HG03139 (cell line): ENCODE measurements around the gene ARVCF.

Experiments
- ATAC-seq: cut with Tn5 transposase; IDR thresholded peaks from one replicate; pipeline ENCODE4 v1.9.1; 2021; ENCODE audit not compliant: unreplicated experiment

Gene ARVCF

GRCh38 chr22:20002128-20002527 lies 14.5 kb downstream of the ARVCF start:
- no peak for ATAC-seq

- ATAC-seq, result no peak
Measured at GRCh38 chr22:20001082-20001638, 15.5 kb downstream of the ARVCF start.

- no peak for ATAC-seq
Measured at GRCh38 chr22:20000246-20001081, 16.2 kb downstream of the ARVCF start.

- no peak for ATAC-seq
Measured at GRCh38 chr22:19998991-19999820, 17.4 kb downstream of the ARVCF start.

- ATAC-seq, result no peak
Measured at GRCh38 chr22:19998232-19998951, 18.2 kb downstream of the ARVCF start.

- no peak for ATAC-seq
Measured at GRCh38 chr22:19997561-19998231, 18.9 kb downstream of the ARVCF start.

- ATAC-seq, result no peak
Measured at GRCh38 chr22:19996694-19997384, 19.8 kb downstream of the ARVCF start.

GRCh38 chr22:19995611-19996339 lies 20.8 kb downstream of the ARVCF start:
- no peak for ATAC-seq

GRCh38 chr22:19994851-19995610 lies 21.6 kb downstream of the ARVCF start:
- no peak for ATAC-seq

GRCh38 chr22:19993926-19994325 lies 22.7 kb downstream of the ARVCF start:
- ATAC-seq, result no peak

GRCh38 chr22:19992921-19993355 lies 23.7 kb downstream of the ARVCF start:
- ATAC-seq, result no peak

- ATAC-seq, result no peak
Measured at GRCh38 chr22:19992481-19992911, 24.1 kb downstream of the ARVCF start.

- ATAC-seq, result no peak
Measured at GRCh38 chr22:19991645-19992451, 24.8 kb downstream of the ARVCF start.

GRCh38 chr22:19991395-19991644 lies 25.3 kb downstream of the ARVCF start:
- ATAC-seq, result no peak

- no peak for ATAC-seq
Measured at GRCh38 chr22:19990609-19991394, 25.8 kb downstream of the ARVCF start.

- no peak for ATAC-seq
Measured at GRCh38 chr22:19990188-19990587, 26.4 kb downstream of the ARVCF start.

GRCh38 chr22:19989725-19990067 lies 26.9 kb downstream of the ARVCF start:
- ATAC-seq, result no peak
